GM21825 (cell line): ENCODE data around the gene LMAN1.

ENCODE experiments used
- ATAC-seq: cut with Tn5 transposase; IDR thresholded peaks from one replicate; pipeline ENCODE4 v1.9.1; 2021; ENCODE audit warnings: mild to moderate bottlenecking, moderate library complexity; ENCODE audit not compliant: unreplicated experiment

LMAN1 gene

DNA sequence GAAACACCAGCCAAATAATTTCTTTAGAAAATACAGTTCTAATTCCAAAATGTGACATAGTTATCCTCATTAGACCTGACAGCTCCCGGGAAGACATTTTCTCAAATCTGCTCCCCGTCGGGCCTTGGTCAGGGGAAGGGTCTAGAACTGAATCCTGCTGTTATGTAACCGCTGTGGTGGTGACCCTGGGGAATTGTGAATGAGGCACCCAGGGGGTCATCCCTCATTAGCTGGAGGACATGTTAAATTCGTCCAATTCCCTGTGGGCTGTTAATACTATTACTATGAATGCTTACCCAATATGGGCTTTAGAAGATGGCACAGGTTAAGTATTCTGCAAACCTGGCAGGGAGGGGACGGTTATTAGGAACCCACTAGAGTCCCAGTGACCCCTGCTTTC is 52.4 kb downstream of the LMAN1 start:
- no peak for ATAC-seq

- no peak for ATAC-seq
Observed at GRCh38 chr18:59305295-59305694, 53.8 kb downstream of the LMAN1 start.

DNA sequence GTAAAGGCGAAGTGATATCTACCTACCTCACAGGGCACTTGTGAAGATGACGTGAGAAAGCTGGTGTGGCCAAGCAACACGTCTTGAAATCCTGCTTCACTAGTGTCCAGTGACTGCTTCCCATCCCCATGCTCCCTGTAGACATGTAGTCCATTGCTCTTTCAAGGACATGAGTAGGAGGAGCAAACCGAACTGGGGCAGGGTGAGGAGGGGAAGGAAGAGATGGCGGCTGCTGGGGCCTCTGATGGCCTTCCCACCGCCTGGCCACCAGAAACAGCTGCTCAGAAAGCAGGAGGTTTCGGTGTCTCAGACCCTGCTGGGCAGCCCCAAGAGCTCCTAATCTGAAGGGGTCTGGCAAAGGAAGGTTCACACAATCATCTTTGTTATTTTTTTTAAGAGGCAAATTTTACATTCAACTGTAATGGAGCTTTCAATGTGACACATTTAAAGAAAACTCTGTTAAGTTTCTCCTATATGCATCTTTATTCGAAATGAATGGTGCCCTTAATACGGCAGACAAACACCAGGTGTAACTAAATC is 55.3 kb downstream of the LMAN1 start:
- no peak for ATAC-seq

DNA sequence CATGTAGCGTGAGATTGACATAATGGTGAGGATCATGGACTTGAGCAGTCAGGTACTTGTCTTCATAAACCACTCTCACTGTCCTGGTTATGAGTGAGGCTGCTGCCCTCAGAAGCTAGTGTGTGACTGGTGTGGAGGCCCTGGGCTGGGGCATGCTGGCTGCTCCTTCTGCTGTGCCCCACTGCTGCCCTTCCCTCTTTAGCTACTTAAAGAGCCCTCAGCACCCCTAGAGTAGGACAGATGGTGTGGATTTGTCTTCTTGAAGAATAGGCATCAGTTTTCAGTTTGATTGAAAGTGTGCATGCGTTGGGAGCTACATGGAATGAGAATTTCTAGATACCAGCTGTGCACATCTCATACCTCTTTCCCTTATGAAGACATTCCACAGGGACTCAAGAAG is 56.1 kb downstream of the LMAN1 start:
- ATAC-seq, result no peak

- no peak for ATAC-seq
Observed at GRCh38 chr18:59301929-59302328, 57.1 kb downstream of the LMAN1 start.

DNA sequence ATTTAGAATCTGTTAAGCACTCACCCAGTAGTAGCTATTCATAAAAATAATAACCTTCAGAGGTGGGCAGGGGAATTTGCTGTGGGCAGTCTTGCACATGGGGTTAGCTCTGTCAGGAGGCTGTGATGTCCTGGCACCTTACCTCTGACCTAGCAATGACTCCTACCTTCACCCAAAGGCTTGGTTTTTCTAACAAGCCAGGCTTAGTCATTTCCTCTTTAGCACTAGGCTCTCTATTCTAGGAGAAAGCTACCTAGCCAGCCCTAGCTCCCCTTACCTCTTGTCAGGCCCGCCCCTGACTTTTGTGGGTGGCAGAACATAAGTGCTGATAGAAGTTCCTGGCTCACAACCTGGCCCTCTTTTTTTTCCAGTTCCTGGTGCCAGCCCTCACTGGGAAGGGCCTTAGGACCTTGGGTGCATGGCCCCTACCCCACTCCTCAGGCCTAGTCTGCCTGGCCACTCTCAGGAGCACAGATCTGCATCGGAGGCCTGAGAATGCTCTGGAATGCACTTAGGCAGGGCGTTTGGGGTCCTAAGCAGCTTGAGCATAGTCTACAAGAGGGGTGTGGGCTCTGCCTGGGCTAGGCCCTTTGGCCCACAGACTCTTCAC is 58.3 kb downstream of the LMAN1 start:
- ATAC-seq, result no peak

DNA sequence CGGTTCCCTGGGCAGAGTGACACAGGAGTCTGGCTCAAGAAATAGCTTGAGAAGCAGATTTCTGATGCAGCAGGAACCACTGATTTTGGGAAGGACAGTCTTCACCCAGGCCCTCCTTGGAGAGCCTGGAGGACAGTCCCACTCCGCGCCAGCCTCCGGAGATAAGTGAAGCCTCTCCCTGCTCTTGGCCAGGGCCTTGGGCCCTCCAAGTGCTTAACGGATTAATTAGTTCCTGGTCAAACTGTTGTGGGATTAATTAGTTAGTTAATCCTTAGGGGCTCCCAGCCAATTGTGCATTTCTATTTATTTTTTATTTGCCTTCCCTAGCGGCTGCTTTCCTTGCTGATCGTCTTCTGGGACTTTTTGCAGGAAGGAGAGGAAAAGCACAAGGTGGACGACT is 60.2 kb downstream of the LMAN1 start:
- no peak for ATAC-seq

DNA sequence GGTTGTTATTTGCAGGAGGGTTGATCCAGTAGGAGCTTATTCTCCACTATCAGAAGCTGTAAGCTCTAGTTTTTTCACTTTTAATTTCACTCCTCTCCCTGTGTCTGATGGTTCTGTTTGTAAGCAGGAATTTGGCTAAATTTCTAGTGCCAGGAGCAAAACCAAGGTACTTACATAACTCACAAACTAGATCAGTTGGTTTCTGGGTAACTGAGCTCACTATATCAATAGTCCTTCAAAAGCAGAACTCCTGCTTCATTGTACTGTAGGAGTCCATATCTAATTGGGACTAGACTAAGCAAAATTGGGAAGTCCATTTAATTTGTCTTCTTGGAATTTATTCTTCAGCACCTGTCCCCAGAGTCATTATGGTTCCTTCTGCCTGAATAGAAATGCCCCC is 65.7 kb downstream of the LMAN1 start:
- no peak for ATAC-seq

- no peak for ATAC-seq
Observed at GRCh38 chr18:59286341-59286740, 72.7 kb downstream of the LMAN1 start.

- ATAC-seq, result no peak
Observed at GRCh38 chr18:59282341-59282740, 76.7 kb downstream of the LMAN1 start.

DNA sequence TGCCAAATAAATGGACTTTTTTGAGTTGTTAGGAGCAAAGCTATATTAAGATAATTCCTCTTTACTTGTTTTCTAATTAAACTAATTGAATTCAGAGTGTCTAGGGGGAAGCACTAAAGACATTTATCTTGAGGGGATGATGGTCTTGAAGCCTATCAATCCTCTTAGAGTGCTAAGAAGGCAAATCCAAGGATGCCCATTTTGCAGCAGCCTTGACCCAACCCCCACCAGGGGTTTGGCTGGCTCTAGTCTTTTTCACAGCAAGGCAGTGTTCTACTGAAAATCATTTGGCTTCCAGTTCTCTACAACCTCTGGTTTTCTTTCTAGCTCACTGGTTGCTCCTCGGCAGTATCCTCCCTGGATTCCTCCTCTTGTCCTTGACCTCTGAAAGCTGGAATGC is 79.3 kb downstream of the LMAN1 start:
- ATAC-seq, result no peak

DNA sequence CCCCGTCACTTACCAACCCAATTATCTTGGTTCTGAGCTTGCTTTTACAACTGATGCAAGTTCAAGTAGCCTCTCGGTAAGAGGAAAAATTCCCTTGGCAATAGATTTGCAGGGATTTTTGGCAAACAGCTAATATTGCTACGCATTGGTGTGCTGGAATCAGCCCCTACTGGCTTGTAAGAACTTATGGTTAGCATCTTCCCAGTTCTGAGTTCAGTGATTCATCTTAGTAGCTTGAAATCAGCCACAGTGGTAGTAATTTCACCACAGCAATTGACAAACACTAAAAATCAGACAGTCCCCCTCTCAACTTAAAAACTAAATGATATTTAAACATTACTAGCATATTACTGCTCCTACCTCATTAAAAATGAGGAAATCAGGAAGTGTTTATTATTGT is 79.9 kb downstream of the LMAN1 start:
- no peak for ATAC-seq

- ATAC-seq, result no peak
Observed at GRCh38 chr18:59278793-59279192, 80.3 kb downstream of the LMAN1 start.
